Activated CD8-positive, alpha-beta T cell treated with anti-CD3 and anti-CD28 coated beads, Interleukin-2, amount 10 ng/mL, durations not matched to agents 7 days and 5 days (primary cell): ENCODE results near the gene KCTD13. TPM values are rescaled to one million over a fixed set of nuclear protein-coding genes. Genes with fewer than 3 reads are reported as not detected.
"Not testable (repeated sequence)": the region's sequence is repeated elsewhere in the genome, so short reads cannot be mapped to it uniquely, and the experiment has no call there.

ENCODE experiments used
- ATAC-seq: fragments of 150-1000 bp; cut with Tn5 transposase; one replicate; pipeline ENCODE4 v1.10.0; 2021; ENCODE audit warnings: moderate library complexity
- CTCF ChIA-PET: fragments of 350-600 bp; sonication (Branson Sonifier 250); formaldehyde crosslinking; loops from one replicate; lab custom pipeline; 2021; ENCODE audit warnings: antibody characterized with exemption; lab: Charles Lee
- POLR2A ChIA-PET: fragments of 350-600 bp; sonication (Branson Sonifier 250); formaldehyde crosslinking; loops from one replicate; lab custom pipeline; 2021; ENCODE audit warnings: antibody characterized with exemption; lab: Charles Lee
- DNase-seq: peaks from one replicate; pipeline ENCODE4 v3.0.0-alpha.2; 2020
- H3K27ac Mint-ChIP-seq: one replicate; pipeline ENCODE4 v1.8.0; 2021; ENCODE audit warnings: mild to moderate bottlenecking, mixed read lengths
- H3K27me3 Mint-ChIP-seq: one replicate; pipeline ENCODE4 v1.8.0; 2021; ENCODE audit warnings: low read depth, mixed read lengths
- H3K36me3 Mint-ChIP-seq: one replicate; pipeline ENCODE4 v1.8.0; 2021; ENCODE audit warnings: low read depth, mixed read lengths
- H3K4me1 Mint-ChIP-seq: one replicate; pipeline ENCODE4 v1.8.0; 2021; ENCODE audit warnings: low read depth, mixed read lengths
- H3K4me3 Mint-ChIP-seq: one replicate; pipeline ENCODE4 v1.8.0; 2021; ENCODE audit warnings: mild to moderate bottlenecking, mixed read lengths
- H3K9me3 Mint-ChIP-seq: one replicate; pipeline ENCODE4 v1.8.0; 2022; ENCODE audit warnings: mixed read lengths; ENCODE audit not compliant: insufficient read depth
- total RNA-seq, 2 experiments: library from RNA; stranded (reverse); gene quantifications; one replicate each; pipeline ENCODE4 v1.2.3, GENCODE V29; 2021

KCTD13 gene
- total RNA-seq, 2 experiments from 2014 or later: 33.8 to 35.5 TPM

- ChIA-PET POLR2A (interaction anchor here (1.5 kb wide), 2 partner anchors 9 to 10 kb away, joined by 7 read pairs; partner anchors contain the start of gene KCTD13), CTCF (interaction anchor here (1.1 to 1.7 kb wide), 2 partner anchors 68 to 116 kb away, joined by 4 to 5 read pairs; no protein-coding TSS in a partner anchor)
- Mint-ChIP-seq H3K27me3 (no peaks in the 10 kb centered on the region), H3K27ac (no peak overlapping the region), H3K9me3 (no peaks in the 10 kb centered on the region), H3K36me3 (peaks cover 35% of the 10 kb centered on the region), H3K4me1 (no peaks in the 10 kb centered on the region), H3K4me3 (no peak overlapping the region)
- no peak for DNase-seq
- no peak for ATAC-seq
Measured at GRCh38 chr16:29916979-29917378, 9.0 kb downstream of the KCTD13 start.

DNA sequence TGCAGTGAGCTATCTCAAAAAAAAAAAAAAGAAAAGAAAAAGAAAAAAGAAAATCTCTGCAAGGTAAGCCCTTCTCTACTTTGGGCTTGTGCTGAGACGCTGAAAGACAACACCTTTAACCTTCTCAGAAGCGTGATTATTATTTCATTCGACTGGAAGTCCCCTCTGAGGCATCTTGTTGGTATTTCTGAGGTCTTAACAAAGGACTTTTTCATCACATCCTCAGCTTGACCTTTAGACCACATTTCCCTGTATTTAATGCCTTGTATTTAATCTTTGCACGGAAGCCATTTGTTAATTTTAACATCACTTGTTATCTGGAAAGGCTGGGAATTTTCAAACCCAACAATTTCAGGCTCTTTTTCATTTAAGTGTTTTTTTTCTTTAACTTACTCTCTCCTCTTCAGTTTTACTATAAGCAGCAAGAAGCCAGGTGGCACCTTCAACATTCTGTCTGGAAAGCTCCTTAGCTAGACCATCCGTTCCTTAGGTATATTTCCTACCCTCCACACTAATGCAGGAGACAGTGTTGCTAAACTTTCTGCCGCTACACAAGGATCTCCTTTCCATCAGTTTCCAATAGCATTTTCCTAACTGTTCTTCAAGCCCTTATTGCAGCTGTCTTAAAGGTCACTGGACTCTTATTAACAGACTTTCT, 10.3 kb downstream of the KCTD13 start:
- Mint-ChIP-seq H3K9me3 (no peaks in the 10 kb centered on the region), H3K4me3 (no peak overlapping the region), H3K27me3 (no peaks in the 10 kb centered on the region), H3K4me1 (no peaks in the 10 kb centered on the region), H3K36me3 (peaks cover 28% of the 10 kb centered on the region), H3K27ac (no peak overlapping the region)
- ChIA-PET CTCF (interaction anchor here (1.0 to 1.7 kb wide), 2 partner anchors 46 to 67 kb away, joined by 4 to 5 read pairs; partner anchors contain the start of gene TMEM219), POLR2A (interaction anchor here (1.5 kb wide), 1 partner anchor 10 kb away, joined by 7 read pairs; the partner anchor contains the start of gene KCTD13)
- ATAC-seq (no peak), DNase-seq (no peak)

GRCh38 chr16:29913514-29913913, 12.5 kb downstream of the KCTD13 start:
- H3K9me3 Mint-ChIP-seq: no peaks in the 10 kb centered on the region
- no peak for ATAC-seq
- DNase-seq: no peak
- ChIA-PET CTCF (interaction anchor here (0.6 kb wide), 1 partner anchor 15 kb away, joined by 3 read pairs; no protein-coding TSS in a partner anchor), POLR2A (no interaction called here)
- peaks cover 22% of the 10 kb centered on the region for H3K36me3 Mint-ChIP-seq
- no peaks in the 10 kb centered on the region for H3K4me1 Mint-ChIP-seq
- H3K4me3 Mint-ChIP-seq: no peak overlapping the region
- H3K27ac Mint-ChIP-seq: no peak overlapping the region
- no peaks in the 10 kb centered on the region for H3K27me3 Mint-ChIP-seq

DNA sequence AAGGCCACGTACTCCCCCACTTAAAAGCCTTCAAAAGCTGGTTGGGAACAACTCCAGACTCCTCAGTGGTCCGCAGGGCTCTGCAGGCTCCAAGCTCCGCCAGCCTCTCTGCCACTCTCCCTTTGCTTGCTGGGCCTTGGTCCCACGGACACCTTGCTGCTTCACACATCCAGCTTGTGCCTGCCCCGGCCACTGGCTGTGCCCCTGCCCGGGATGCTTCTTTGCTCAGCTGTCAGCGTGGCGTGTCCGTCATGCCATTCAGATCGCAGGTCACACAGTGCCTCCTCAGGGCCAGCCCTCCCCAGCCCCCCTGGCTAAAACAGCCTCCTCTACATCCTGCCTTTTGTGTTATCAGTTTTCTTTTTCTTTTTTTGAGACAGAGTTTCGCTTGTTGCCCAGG, 13.9 kb downstream of the KCTD13 start:
- DNase-seq: no peak
- H3K9me3 Mint-ChIP-seq: no peaks in the 10 kb centered on the region
- H3K36me3 Mint-ChIP-seq: peaks cover 19% of the 10 kb centered on the region
- CTCF ChIA-PET: no interaction called here
- H3K4me1 Mint-ChIP-seq: no peaks in the 10 kb centered on the region
- no peak for ATAC-seq
- H3K27ac Mint-ChIP-seq: no peak overlapping the region
- POLR2A ChIA-PET: no interaction called here
- H3K27me3 Mint-ChIP-seq: no peaks in the 10 kb centered on the region
- H3K4me3 Mint-ChIP-seq: no peak overlapping the region

DNA sequence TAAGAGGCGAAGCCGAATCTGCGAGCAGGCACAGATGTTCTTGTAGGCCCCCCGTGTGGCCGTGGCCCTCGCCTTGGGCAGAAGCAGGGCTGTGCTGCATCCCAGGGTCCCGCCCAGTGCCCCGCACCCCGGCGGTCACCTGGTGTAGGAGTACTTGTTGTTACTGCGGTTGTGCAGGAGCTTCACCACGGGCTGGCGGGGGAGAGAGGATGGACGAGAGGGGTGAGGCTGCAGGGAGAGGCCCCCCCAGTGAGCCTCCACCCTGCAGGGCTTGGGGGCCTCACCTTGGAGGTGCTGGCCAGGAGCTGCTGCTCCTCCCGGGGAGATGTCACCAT, 14.4 kb downstream of the KCTD13 start:
- H3K27me3 Mint-ChIP-seq: no peaks in the 10 kb centered on the region
- ATAC-seq: no peak
- no peak for DNase-seq
- H3K27ac Mint-ChIP-seq: no peak overlapping the region
- H3K4me3 Mint-ChIP-seq: no peak overlapping the region
- no peaks in the 10 kb centered on the region for H3K9me3 Mint-ChIP-seq
- CTCF ChIA-PET: no interaction called here
- no peaks in the 10 kb centered on the region for H3K4me1 Mint-ChIP-seq
- POLR2A ChIA-PET: no interaction called here
- peaks cover 16% of the 10 kb centered on the region for H3K36me3 Mint-ChIP-seq

DNA sequence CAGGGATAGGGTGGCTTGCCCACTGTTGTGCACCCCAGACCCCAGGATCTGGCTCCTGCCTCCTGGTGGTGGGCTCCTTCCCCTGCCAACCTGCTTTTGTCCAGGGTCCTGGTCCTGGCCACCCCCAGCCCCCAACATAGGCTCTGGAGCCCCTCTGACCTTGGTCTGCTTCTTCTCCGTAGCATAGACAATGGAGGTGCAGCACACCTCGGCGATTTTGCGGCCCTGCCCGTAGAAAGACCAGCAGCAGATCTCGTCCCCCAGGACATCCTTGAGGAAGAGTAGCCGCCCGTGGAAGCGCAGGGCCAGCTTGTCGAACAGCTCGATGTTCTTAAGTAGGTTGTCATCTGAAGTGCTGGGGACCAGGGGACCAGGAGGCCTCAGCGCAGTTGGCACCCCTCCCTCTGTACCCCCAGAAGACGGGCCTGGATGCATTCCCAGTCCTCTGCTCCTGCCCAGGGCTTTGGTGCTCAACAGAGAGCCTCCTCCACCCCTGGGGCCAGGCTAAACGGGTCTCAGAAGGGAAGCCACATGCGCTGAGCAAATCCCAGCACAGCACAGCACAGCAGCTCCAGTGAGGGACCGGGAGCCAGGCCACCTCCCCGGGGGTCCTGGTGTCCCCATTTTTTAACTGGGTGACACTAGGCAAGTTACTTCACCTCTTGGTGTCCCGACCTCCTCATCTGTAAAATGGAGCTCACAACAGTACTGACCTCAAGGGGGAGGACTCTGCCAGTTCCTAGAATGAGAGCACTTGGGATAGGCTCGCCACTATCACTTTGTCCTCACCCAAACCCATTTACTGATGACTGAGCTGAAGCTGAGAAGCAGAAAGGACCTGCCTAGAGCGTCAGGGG, 15.0 kb downstream of the KCTD13 start:
- Mint-ChIP-seq H3K36me3 (peaks cover 13% of the 10 kb centered on the region), H3K4me3 (no peak overlapping the region), H3K27ac (no peak overlapping the region), H3K27me3 (no peaks in the 10 kb centered on the region), H3K4me1 (no peaks in the 10 kb centered on the region), H3K9me3 (no peaks in the 10 kb centered on the region)
- DNase-seq (no peak), ATAC-seq (no peak)
- POLR2A ChIA-PET: no interaction called here
- CTCF ChIA-PET: no interaction called here

DNA sequence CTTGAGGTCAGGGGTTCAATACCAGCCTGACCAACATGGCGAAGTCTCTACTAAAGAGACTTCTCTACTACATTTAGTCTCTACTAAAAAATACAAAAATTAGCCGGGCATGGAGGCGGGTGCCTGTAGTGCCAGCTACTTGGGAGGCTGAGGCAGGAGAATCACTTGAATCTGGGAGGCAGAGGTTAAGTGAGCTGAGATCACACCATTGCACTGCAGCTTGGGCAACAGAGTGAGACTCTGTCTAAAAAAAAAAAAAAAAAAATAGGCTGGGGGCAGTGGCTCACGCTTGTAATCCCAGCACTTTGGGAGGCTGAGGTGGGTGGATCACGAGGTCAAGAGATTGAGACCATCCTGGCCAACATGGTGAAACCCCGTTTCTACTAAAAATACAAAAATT, 16.2 kb downstream of the KCTD13 start:
- H3K4me3 Mint-ChIP-seq, H3K9me3 Mint-ChIP-seq, H3K4me1 Mint-ChIP-seq, H3K36me3 Mint-ChIP-seq, ATAC-seq, DNase-seq, H3K27me3 Mint-ChIP-seq, CTCF ChIA-PET, H3K27ac Mint-ChIP-seq, POLR2A ChIA-PET: not testable (repeated sequence)

- no peak overlapping the region for H3K4me3 Mint-ChIP-seq
- no peak for DNase-seq
- peaks cover 8% of the 10 kb centered on the region for H3K36me3 Mint-ChIP-seq
- POLR2A ChIA-PET: no interaction called here
- H3K27ac Mint-ChIP-seq: no peak overlapping the region
- H3K9me3 Mint-ChIP-seq: no peaks in the 10 kb centered on the region
- no peaks in the 10 kb centered on the region for H3K4me1 Mint-ChIP-seq
- ATAC-seq: no peak
- no peaks in the 10 kb centered on the region for H3K27me3 Mint-ChIP-seq
- CTCF ChIA-PET: interaction anchor here (0.6 to 0.8 kb wide), 2 partner anchors 10 to 727 kb away, joined by 3 read pairs; partner anchors contain the start of genes ASPHD1 and SEZ6L2
Measured at GRCh38 chr16:29909391-29909790, 16.6 kb downstream of the KCTD13 start.

DNA sequence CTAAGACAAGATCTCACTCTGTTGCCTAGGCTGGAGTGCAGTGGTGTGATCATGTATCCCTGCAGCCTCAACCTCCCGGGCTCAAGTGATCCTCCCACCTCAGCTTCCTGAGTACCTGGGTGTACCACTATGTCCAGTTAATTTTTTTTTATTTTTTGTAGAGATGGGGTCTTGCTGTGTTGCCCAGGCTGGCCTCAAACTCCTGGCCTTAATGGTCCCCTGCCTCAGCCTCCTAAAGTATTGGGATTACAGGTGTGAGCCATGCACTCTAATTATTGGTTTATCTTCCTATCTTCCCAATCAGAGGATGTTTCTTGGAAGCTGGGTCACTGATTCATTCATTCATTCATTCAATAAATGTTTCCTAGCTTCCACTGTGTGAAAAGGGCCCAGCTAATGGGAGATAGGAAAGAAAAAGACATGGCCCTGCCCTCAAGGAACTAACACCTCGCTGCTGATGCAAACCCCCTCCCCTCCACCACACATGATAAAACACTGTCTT, 17.3 kb downstream of the KCTD13 start:
- Mint-ChIP-seq H3K27ac (no peak overlapping the region), H3K9me3 (no peaks in the 10 kb centered on the region), H3K4me3 (no peak overlapping the region), H3K4me1 (no peaks in the 10 kb centered on the region), H3K36me3 (peaks cover 5% of the 10 kb centered on the region), H3K27me3 (no peaks in the 10 kb centered on the region)
- DNase-seq (no peak), ATAC-seq (no peak)
- ChIA-PET POLR2A (interaction anchor here (0.6 kb wide), 1 partner anchor 43 kb away, joined by 3 read pairs; no protein-coding TSS in a partner anchor), CTCF (interaction anchor here (0.6 to 0.8 kb wide), 2 partner anchors 9 to 727 kb away, joined by 3 read pairs; partner anchors contain the start of genes ASPHD1 and SEZ6L2)

DNA sequence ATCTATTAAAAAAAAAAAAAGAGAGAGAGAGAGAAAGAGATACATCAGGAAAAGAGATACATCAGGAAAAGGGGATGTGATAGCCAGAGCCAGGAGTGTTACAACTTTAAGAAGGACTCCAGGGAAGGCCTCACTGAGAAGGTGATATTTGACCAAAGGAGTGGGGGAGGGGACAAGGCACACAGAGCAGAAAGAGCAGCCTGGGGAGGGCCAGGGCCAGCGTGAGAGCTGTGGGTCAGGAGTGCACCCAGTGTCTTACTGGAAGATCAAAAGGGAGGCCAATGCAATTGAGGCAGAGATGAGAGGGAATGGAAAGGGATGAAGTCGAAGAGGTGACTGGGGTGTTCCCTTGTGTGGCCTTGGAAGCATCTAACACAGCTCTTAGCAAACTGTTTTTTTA, 18.1 kb downstream of the KCTD13 start:
- CTCF ChIA-PET: no interaction called here

GRCh38 chr16:29906520-29907244, 19.3 kb downstream of the KCTD13 start:
- ChIA-PET POLR2A (interaction anchor here (0.6 to 1.1 kb wide), 2 partner anchors 18 to 1201 kb away, joined by 3 read pairs; no protein-coding TSS in a partner anchor), CTCF (no interaction called here)

More for the DNA sequence above, 18.1 kb downstream of the KCTD13 start:
- no peak overlapping the region for H3K4me3 Mint-ChIP-seq
- POLR2A ChIA-PET: no interaction called here
- DNase-seq (no peak), ATAC-seq (no peak)
- H3K9me3 Mint-ChIP-seq: no peaks in the 10 kb centered on the region
- H3K4me1 Mint-ChIP-seq: peaks cover 4% of the 10 kb centered on the region
- H3K36me3 Mint-ChIP-seq: peaks cover 5% of the 10 kb centered on the region
- no peak overlapping the region for H3K27ac Mint-ChIP-seq
- peaks cover 2% of the 10 kb centered on the region for H3K27me3 Mint-ChIP-seq

More at GRCh38 chr16:29906520-29907244, 19.3 kb downstream of the KCTD13 start:
- no peak overlapping the region for H3K27ac Mint-ChIP-seq
- DNase-seq: no peak
- no peak overlapping the region for H3K4me3 Mint-ChIP-seq
- no peak for ATAC-seq
- peaks cover 5% of the 10 kb centered on the region for H3K36me3 Mint-ChIP-seq
- H3K27me3 Mint-ChIP-seq: peaks cover 2% of the 10 kb centered on the region
- H3K4me1 Mint-ChIP-seq: peaks cover 4% of the 10 kb centered on the region
- no peaks in the 10 kb centered on the region for H3K9me3 Mint-ChIP-seq
